Retinal pigment epithelial cell (primary cell): ENCODE results near the gene XXYLT1.

Source experiments
- DNase-seq: peaks from one replicate; pipeline ENCODE4 v3.0.0-alpha.2; 2010; ENCODE audit warnings: low read depth
- H3K4me3 ChIP-seq: 2 replicates; pipeline ENCODE4 v1.5.1; 2011; ENCODE audit warnings: mild to moderate bottlenecking, low read length, control low read depth, moderate library complexity
- CTCF ChIP-seq: conservative IDR thresholded peaks from 2 replicates; pipeline ENCODE4 v1.5.1; 2011; ENCODE audit warnings: low read depth, low read length, control low read depth, inconsistent platforms

Gene XXYLT1

GRCh38 chr3:195064300-195064931, 206.5 kb downstream of the XXYLT1 start:
- no peak for DNase-seq
- TF ChIP-seq CTCF = no peak
- H3K4me3 ChIP-seq = no peak overlapping the region

- no peak overlapping the region for H3K4me3 ChIP-seq
- TF ChIP-seq CTCF = no peak
- DNase-seq = no peak
Observed at GRCh38 chr3:195063581-195064193, 207.3 kb downstream of the XXYLT1 start.

- no peak overlapping the region for H3K4me3 ChIP-seq
- TF ChIP-seq CTCF = no peak
- DNase-seq = no peak
Observed at GRCh38 chr3:195062866-195063540, 208.0 kb downstream of the XXYLT1 start.

GRCh38 chr3:195061756-195062655, 209.0 kb downstream of the XXYLT1 start:
- no peak for TF ChIP-seq CTCF
- DNase-seq = no peak
- no peak overlapping the region for H3K4me3 ChIP-seq

GRCh38 chr3:195060531-195061291, 210.2 kb downstream of the XXYLT1 start:
- H3K4me3 ChIP-seq = no peak overlapping the region
- TF ChIP-seq CTCF = no peak
- DNase-seq = no peak

- DNase-seq = no peak
- TF ChIP-seq CTCF = no peak
Observed at GRCh38 chr3:195060217-195060481, 210.8 kb downstream of the XXYLT1 start.

More at GRCh38 chr3:195060217-195060481, 210.8 kb downstream of the XXYLT1 start:
- H3K4me3 ChIP-seq = no peak overlapping the region
